GM18861 (cell line): ENCODE measurements around the gene PLCXD1.
"Not testable (repeated sequence)": the region's sequence is repeated elsewhere in the genome, so short reads cannot be mapped to it uniquely, and the experiment has no call there.

Experiments used
- ATAC-seq: cut with Tn5 transposase; IDR thresholded peaks from one replicate; pipeline ENCODE4 v1.9.1; 2021; ENCODE audit not compliant: unreplicated experiment

The PLCXD1 gene

DNA sequence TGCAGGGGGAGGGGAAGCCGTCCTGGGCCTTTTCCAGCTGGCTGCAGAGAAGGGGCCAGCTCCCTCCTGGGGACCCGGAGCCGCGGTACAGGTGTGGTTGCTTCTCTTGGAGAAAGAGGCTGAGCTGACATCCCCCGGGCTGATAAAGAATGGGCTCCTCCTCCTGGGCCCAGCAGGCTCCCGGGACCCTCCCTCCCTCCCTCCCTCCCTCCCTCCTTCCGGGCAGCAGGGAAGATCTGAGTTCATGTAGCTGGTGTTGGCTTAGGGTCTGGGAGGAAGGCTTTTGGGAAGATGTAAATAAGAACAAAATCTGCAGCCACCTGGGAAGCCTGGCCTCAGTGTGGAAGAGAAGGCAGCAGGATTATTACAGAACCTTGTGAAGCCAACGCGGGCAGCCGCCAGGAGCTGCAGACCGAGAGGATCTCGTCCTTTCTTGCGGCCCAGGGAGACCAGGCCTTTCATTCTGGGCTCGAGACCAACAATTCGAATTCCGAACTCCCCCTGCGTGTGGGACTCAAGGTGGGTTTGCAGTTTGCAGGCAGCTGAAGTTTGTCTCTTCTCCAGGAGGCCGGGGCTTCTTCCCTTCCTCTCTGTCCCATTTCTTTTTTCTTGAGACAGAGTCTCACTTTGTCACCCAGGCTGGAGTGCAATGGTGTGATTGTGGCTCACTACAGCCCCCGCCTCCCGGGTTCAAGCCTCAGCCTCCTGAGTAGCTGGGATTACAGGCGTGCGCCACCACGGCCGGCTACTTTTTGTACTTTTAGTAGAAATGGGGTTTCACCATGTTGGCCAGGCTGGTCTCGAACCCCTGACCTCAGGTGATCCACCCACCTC, at the start of gene PLCXD1:
Gene PLCXD1, plus strand, starts transcription at position 216 of the 834 bp plus-strand sequence. CDS start 2,807 bp downstream, outside the sequence.
- ATAC-seq, result no peak

DNA sequence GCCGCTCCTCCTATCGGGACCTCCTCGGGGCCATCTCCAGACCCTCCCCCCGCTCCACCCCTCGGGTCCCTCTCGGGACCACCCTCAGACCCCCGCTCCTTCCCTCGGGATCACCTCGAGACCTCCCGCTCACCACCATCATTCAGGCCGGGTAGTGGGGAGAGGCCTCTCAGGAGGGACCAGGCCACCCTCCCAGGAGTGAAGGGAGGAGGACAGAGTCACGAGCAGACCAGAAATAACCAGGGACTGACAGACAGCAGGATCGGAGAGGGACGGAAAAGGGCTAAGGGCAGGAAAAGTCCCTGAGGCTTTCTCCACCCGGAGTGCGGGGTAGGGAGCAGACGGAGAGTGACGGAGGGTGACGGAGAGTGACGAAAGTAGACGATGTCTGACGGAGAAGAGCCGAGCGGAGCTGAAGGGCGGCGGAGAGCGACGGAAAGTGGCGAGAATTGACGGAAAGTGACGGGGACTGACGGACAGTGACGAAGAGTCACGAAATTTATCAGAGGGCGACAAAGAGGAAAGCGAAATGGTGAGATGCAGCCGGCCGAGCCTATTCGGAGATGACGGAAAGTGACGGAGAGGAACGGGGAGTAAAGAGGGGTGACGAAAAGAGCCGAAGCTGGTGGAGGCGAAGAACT, 49.4 kb upstream of the PLCXD1 start:
- ATAC-seq, result not testable (repeated sequence)

DNA sequence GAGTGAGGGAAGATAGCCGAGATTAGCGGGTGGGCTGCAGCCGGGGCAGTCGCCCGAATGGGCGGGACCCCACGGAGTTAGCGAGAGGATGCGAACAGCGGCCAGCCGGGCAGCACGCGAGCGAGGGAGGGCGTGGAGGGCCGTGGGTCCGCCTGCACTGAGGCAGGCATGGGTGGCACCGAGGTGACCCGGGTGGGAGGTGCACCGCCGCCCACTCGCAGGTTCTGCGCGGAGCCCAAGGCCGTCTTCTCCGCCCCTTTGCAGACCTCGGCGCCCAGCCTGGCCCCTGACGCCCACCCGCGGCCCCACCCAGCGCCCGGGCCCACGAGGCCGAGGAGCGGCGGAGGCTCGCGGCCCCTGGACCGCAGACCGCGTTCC, 48.9 kb upstream of the PLCXD1 start:
- ATAC-seq, result not testable (repeated sequence)

DNA sequence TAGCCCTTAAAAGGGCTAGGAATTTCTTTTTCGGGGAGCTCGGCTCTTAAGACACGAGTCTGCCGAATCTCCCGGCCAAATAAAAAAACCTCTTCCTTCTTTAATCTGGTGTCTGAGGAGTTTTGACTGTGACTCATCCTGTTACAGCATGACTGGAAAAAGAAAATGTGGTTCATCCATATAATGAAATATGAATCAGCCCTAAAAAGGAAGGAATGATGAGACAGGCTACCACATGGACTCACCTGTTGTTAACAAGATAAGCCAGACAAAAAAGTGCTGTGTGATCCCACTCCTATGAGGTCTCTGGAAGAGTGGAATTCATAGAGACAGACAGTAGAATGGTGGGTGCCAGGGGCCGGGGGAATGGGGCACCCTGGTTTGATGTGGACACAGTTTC, 45.0 kb upstream of the PLCXD1 start:
- ATAC-seq, result not testable (repeated sequence)

GRCh38 chrX:250965-251364, 30.2 kb upstream of the PLCXD1 start:
- no peak for ATAC-seq

- ATAC-seq, result not testable (repeated sequence)
Measured at GRCh38 chrX:251396-252243, 29.6 kb upstream of the PLCXD1 start.

DNA sequence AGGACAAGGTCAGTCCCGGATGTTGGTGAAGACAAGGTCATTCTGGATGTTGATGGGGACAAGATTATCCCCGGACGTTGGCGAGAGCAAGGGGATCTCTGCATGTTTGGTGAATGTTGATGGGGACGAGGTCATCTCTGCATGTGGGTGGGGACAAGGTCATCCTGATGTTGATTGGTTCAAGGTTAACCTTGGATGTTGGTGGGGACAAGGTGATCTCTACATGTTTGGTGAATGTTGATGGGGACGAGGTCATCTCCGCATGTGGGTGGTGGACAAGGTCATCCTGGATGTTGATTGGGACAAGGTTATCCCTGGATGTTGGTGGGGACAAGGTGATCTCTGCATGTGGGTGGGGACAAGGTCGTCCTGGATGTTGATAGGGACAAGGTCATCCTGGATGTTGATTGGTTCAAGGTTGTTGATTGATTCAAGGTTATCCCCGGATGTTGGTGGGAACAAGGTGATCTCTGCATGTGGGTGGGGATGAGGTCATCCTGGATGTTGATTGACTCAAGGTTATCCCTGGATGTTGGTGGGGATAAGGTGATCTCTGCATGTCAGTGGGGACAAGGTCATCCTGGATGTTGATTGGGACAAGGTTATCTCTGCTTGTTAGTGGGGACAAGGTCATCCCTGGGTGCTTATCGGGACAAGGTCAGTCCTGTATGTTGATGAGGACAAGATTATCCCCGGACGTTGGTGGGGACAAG, 28.8 kb upstream of the PLCXD1 start:
- ATAC-seq, result no peak

GRCh38 chrX:252957-253291, 28.3 kb upstream of the PLCXD1 start:
- no peak for ATAC-seq

DNA sequence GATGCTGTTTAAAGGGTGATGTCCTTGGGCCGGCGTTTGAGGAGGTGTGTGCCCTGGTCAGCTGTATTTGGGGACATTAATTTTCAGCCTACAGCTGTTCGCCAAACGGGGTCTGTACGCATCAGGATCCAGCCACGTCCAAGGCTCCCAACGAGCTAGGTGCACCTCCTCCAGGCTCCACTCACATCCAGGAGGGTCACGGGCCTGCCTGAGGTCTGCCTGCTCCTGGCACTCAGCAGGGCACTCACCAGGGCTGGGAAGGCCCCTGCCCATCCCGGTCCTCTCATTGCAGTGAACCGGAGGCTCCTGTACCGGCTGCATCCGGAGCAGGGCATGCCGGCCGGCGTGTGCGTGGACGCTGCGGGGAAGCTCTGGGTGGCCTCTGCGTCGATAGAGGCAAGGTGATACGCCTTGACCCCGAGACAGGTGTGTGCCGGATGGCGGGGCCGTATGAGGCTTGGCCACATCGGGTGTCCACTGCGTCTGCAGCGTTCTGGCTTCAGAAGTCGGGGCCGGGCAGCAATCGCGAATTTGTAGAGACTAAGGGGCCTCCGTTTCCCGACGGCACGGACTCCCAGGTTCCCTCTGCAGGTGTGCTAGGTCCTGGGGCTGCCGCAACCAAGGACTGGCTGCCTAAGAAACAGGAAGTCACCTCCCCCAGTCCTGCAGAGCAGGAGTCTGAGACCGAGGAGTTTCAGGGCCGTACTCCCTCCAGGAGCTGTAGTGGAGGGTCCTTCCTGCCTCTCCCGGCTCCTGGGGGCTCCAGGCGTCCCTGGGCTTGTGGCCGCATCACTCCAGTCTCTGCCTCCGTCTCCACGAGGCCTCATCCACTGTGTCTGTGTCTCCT, 27.5 kb upstream of the PLCXD1 start:
- no peak for ATAC-seq

DNA sequence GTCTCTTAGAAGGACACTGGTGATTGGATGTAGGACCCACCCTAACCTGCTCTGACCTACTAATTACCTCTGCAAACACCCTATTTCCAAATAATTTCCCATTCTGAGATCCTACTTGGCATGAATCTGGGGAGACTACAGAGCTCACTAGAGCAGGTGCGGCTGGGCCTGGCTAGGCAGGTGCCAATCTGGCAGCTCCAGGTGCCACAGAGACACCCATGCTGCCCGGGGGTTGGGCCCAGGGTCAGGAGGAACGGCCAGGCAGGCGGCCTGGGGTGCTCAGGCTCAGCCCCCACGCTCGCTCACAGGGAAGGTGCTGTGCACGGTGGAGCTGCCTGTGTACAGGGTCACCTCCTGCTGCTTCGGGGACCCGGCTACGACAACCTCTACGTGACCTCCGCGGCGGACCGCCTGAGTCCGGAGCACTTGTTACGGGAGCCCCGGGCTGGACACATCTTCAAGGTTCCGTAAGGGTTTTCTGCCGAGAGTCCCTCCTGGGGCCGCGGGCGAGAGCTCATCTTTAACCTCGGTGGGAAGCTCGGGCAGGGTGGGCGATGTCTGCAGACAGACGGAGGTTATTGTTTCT, 26.5 kb upstream of the PLCXD1 start:
- no peak for ATAC-seq

DNA sequence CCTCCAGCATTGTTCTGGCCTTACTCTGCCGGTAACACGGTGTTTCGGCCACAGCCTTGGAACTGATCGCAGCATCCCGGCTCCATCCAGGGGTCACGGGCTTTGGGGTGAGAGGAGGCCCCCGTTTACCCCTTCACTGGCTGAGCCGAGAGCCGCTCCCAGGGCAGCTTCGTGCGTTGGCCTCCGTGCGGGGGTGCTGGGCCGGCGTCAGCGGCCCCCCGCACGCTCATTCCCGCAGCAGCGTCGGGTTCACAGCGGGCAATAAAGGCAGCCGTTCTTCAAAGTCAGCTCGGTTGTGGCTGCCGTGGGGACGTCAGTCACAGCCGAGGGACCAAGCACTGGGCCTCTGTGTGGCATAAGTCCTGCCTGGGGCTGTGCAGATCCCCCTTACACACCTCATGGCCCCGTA, 25.3 kb upstream of the PLCXD1 start:
- ATAC-seq, result no peak

DNA sequence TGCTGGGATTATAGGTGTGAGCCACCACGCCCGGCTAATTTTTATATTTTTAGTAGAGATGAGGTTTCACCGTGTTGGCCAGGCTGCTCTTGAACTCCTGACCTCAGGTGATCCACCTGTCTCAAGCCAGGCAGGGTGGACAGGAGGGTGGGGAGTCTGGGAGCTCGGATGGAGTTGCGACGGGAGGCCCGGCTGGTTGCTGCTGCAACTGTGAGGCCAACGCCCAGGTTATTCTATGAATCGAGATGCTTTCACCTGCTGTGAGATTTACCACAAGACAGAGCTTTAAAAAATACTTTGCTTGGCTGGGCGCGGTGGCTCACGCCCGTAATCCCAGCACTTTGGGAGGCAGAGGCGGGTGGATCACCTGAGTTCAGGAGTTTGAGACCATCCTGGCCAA, 24.1 kb upstream of the PLCXD1 start:
- ATAC-seq, result not testable (repeated sequence)

DNA sequence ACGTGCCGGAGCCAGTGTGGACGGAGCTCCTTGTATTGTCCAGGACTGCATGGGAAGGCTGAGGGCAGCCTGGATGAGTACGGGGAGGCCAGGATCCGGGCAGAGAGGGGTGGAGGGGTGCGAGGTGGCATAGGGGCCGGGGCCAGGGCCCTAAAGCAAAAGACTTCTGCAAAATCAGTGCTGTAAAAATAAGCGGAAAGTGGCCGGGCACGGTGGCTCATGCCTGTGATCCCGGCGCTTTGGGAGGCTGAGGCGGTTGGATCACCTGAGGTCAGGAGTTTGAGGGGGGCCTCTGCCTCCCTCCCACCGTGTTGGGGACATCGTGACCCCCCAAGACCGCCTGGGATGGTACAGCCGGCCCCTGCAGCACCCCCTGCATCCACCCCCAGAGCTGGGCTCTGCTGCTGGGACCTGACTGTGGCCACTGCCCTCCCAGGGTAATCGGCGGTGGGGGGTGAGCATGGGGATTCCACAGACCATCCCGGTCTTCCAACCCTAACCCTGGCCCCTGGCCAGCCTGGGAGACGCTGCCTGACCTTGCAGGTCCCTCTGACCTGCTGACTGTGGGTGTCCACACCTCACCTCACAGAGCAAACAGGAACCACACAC, 23.4 kb upstream of the PLCXD1 start:
- ATAC-seq, result no peak

- no peak for ATAC-seq
Measured at GRCh38 chrX:258291-259040, 22.7 kb upstream of the PLCXD1 start.

DNA sequence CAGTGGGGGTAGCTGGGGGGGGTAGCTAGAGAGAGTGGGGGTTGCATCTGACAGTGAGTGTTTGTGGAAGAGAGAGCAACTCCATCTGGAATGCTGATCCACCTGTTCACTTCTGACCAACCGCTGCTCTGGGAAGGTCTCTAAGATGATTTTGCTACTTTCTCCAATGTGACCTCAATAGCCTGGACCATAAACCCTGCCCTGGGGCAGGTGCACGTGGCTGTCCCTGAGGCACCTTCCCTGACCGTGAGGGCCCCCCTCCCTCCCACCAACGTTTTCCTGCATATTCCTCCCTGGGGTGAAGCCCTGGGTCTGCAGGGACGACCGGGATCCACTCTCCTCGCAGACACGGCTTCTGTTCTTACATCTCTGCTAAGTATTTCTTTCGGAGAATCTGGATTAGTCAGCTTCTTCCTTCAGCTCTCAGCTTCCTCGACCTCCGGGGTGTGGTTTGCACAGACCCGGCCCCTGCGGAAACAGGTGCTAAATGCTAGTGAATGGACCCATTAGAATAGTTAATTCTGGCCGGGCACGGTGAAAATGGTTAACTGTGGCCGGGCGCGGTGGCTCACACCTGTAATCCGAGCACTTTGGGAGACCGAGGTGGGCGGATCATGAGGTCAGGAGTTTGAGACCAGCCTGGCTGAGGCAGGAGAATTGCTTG, 21.4 kb upstream of the PLCXD1 start:
- ATAC-seq, result no peak

GRCh38 chrX:261167-261918, 19.8 kb upstream of the PLCXD1 start:
- ATAC-seq, result no peak

DNA sequence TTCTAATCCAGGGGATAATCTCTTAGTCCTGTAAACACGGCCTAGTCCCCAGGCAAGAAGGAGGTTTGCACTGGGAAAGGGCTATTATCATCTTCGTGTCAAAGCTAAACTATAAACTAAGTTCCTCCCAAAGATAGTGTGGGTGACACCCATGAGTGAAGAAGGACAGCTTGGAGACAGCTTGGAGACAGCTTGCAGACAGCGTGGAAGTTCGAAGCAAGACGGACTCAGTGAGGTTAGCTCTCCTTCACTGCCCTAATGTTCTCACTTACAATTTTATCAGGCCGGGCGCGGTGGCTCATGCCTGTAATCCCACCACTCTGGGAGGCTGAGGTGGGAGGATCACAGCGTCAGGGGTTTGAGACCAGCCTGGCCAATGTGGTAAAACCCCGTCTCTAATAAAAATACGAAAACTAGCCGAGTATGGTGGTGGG, 19.2 kb upstream of the PLCXD1 start:
- no peak for ATAC-seq
